OCI-LY3 (cell line): ENCODE measurements around the gene LHFPL3.
A peak's percentile ranks its signal among the peaks of the same experiment; 100 is the strongest.

Experiments
- H2AFZ ChIP-seq: fragments of 200-600, 300-600 bp; shearing (Covaris generic); 2 replicates; pipeline ENCODE4 v1.6.0; 2014; ENCODE audit warnings: antibody characterized with exemption, low read depth, low read length
- H3K27ac ChIP-seq: fragments of 200-600, 300-600 bp; sonication (generic); 2 replicates; pipeline ENCODE4 v1.5.1; 2014; ENCODE audit warnings: mild to moderate bottlenecking, low read length, moderate library complexity, mixed read lengths
- H3K27me3 ChIP-seq: fragments of 200-600, 300-600 bp; sonication (generic); 2 replicates; pipeline ENCODE4 v1.6.1; 2014; ENCODE audit warnings: low read depth, low read length, mixed read lengths
- H3K36me3 ChIP-seq: fragments of 200-600, 300-600 bp; sonication (generic); replicated peaks from 2 replicates; pipeline ENCODE3; 2014; ENCODE audit warnings: low read depth, low read length, mixed read lengths
- H3K4me1 ChIP-seq: fragments of 300-600, 200-600 bp; sonication (generic); 2 replicates; pipeline ENCODE4 v1.6.1; 2014; ENCODE audit warnings: low read length, mixed read lengths
- H3K4me2 ChIP-seq: fragments of 200-600, 300-600 bp; sonication (generic); 2 replicates; pipeline ENCODE4 v1.6.1; 2014; ENCODE audit warnings: low read length, mixed read lengths
- H3K4me3 ChIP-seq: fragments of 300-600, 200-600 bp; sonication (generic); 2 replicates; pipeline ENCODE4 v1.5.1; 2014; ENCODE audit warnings: antibody characterized with exemption, mild to moderate bottlenecking, low read length, moderate library complexity
- H3K79me2 ChIP-seq: fragments of 300-600, 200-600 bp; shearing (Covaris generic); 2 replicates; pipeline ENCODE4 v1.6.1; 2014; ENCODE audit warnings: mild to moderate bottlenecking, low read length, mixed read lengths
- H3K9ac ChIP-seq: fragments of 300-600, 200-600 bp; shearing (Covaris generic); 2 replicates; pipeline ENCODE4 v1.6.0; 2014; ENCODE audit warnings: mild to moderate bottlenecking, low read length, moderate library complexity
- H3K9me3 ChIP-seq: fragments of 200-600, 300-600 bp; shearing (Covaris generic); 2 replicates; pipeline ENCODE4 v1.6.1; 2014; ENCODE audit warnings: low read length, mixed read lengths; ENCODE audit not compliant: insufficient read depth
- H4K20me1 ChIP-seq: fragments of 200-600, 300-600 bp; sonication (generic); 2 replicates; pipeline ENCODE4 v1.6.1; 2016; ENCODE audit warnings: low read length, mixed read lengths; ENCODE audit not compliant: insufficient read depth
- CTCF ChIP-seq: fragments of 200-600, 300-600 bp; sonication (generic); IDR thresholded peaks from 2 replicates; pipeline ENCODE4 v1.5.1; 2014; ENCODE audit warnings: antibody characterized with exemption, low read length, low read depth
- EZH2phosphoT487 ChIP-seq: fragments of 200-600 bp; shearing (Covaris generic); IDR thresholded peaks from 2 replicates; pipeline ENCODE4 v1.6.1; 2018; ENCODE audit warnings: antibody characterized with exemption, mixed run types, low read depth

LHFPL3 gene

DNA sequence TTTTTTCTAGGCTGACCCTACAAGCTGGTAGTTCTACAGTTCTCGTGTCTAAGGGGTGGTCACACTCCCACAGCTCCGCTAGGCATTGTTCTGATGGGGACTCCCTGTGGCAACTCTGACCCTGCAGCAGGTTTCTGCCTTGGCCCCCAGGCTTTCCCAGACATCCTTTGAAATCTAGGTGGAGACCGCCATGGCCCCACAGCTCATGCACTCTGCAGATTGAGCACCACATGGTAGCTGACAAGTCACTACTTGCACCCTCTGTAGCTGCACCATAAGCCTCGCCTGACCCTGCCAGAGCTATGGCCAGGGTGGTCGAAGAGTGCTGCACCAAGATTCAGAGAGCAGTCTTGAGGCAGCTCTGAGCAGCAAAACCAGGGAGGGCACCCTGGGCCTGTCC lies 275.6 kb downstream of the LHFPL3 start:
- H3K27me3 ChIP-seq: no peaks in the 10 kb centered on the region
- peaks cover 7% of the 10 kb centered on the region for H3K4me1 ChIP-seq
- no peaks in the 10 kb centered on the region for H3K79me2 ChIP-seq
- H3K27ac ChIP-seq: no peak overlapping the region
- H3K4me3 ChIP-seq: no peak overlapping the region
- no peak overlapping the region for H3K4me2 ChIP-seq
- H3K36me3 ChIP-seq: no peaks in the 10 kb centered on the region
- no peak overlapping the region for H2AFZ ChIP-seq
- no peak overlapping the region for H3K9ac ChIP-seq
- no peaks in the 10 kb centered on the region for H3K9me3 ChIP-seq
- no peaks in the 10 kb centered on the region for H4K20me1 ChIP-seq
- no peak for TF ChIP-seq EZH2phosphoT487
- no peak for TF ChIP-seq CTCF

GRCh38 chr7:104604706-104605105 lies 276.3 kb downstream of the LHFPL3 start:
- Histone ChIP-seq H3K9me3 (no peaks in the 10 kb centered on the region), H3K4me3 (no peak overlapping the region), H3K79me2 (no peaks in the 10 kb centered on the region), H2AFZ (no peak overlapping the region), H4K20me1 (no peaks in the 10 kb centered on the region), H3K4me1 (peaks cover 6% of the 10 kb centered on the region), H3K27me3 (no peaks in the 10 kb centered on the region), H3K4me2 (no peak overlapping the region), H3K36me3 (no peaks in the 10 kb centered on the region), H3K27ac (no peak overlapping the region), H3K9ac (no peak overlapping the region)
- no peak for TF ChIP-seq CTCF
- TF ChIP-seq EZH2phosphoT487: no peak

- H3K4me3 ChIP-seq: peak overlapping the region; percentile 54
- H2AFZ ChIP-seq: no peak overlapping the region
- H3K4me1 ChIP-seq: peaks cover 47% of the 10 kb centered on the region
- H3K4me2 ChIP-seq: peak overlapping the region; percentile 72
- peak overlapping the region; percentile 57 for H3K9ac ChIP-seq
- no peaks in the 10 kb centered on the region for H3K27me3 ChIP-seq
- H3K9me3 ChIP-seq: no peaks in the 10 kb centered on the region
- H3K79me2 ChIP-seq: no peaks in the 10 kb centered on the region
- H4K20me1 ChIP-seq: no peaks in the 10 kb centered on the region
- TF ChIP-seq EZH2phosphoT487 (no peak), CTCF (no peak)
- no peaks in the 10 kb centered on the region for H3K36me3 ChIP-seq
- peak overlapping the region; percentile 84 for H3K27ac ChIP-seq
These were observed 292.9 kb downstream of the LHFPL3 start for GRCh38 chr7:104621321-104621720.

- Histone ChIP-seq H3K9me3 (no peaks in the 10 kb centered on the region), H3K27ac (no peak overlapping the region), H3K4me1 (peaks cover 38% of the 10 kb centered on the region), H4K20me1 (no peaks in the 10 kb centered on the region), H2AFZ (no peak overlapping the region), H3K79me2 (no peaks in the 10 kb centered on the region), H3K4me3 (no peak overlapping the region), H3K36me3 (no peaks in the 10 kb centered on the region), H3K9ac (no peak overlapping the region), H3K4me2 (no peak overlapping the region), H3K27me3 (no peaks in the 10 kb centered on the region)
- TF ChIP-seq EZH2phosphoT487: no peak
- TF ChIP-seq CTCF: no peak
These were observed 297.6 kb downstream of the LHFPL3 start for GRCh38 chr7:104625956-104626355.
